ENCODE measurements around the gene PDZD2.

DNA sequence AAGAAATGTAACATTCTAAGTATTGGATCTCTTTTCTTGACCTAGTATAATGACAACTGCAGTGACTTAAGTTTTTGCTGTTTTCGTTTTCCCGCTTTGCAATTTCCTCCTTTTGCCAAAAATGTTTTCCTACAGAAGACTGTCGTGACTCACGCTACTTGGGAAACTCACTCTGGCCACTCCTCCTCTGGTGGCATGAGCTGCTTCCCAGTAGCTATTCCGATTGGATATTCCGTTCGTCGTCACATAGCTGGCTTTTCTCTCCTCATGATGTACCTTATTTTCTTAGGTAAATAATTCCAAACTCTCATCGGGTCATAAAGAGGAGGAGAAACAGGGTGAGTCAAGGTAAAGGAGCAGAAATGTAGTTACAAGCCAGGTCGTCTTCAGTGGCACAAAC is 470.3 kb downstream of the PDZD2 start:
- TF ChIP-seq, protein P1, sequence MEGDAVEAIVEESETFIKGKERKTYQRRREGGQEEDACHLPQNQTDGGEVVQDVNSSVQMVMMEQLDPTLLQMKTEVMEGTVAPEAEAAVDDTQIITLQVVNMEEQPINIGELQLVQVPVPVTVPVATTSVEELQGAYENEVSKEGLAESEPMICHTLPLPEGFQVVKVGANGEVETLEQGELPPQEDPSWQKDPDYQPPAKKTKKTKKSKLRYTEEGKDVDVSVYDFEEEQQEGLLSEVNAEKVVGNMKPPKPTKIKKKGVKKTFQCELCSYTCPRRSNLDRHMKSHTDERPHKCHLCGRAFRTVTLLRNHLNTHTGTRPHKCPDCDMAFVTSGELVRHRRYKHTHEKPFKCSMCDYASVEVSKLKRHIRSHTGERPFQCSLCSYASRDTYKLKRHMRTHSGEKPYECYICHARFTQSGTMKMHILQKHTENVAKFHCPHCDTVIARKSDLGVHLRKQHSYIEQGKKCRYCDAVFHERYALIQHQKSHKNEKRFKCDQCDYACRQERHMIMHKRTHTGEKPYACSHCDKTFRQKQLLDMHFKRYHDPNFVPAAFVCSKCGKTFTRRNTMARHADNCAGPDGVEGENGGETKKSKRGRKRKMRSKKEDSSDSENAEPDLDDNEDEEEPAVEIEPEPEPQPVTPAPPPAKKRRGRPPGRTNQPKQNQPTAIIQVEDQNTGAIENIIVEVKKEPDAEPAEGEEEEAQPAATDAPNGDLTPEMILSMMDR (conservative IDR thresholded peaks at IDR 0.05 in 1 of 2, IDR thresholded peaks at IDR 0.05 in 1 of 2; ENCODE audit: extremely low read depth in 1 of 2, insufficient read depth in 1 of 2, low read depth in 1 of 2, low read length in 2 of 2), result no peak
- no peak for TF ChIP-seq EZH2 (IDR thresholded peaks at IDR 0.05; ENCODE audit: borderline replicate concordance, low read length)

Data from mammary epithelial cell (primary cell).